ENCODE results near the gene HTR3A. TPM values are rescaled to one million over a fixed set of nuclear protein-coding genes. Genes with fewer than 3 reads are reported as not detected.

The HTR3A gene
- total RNA-seq, 1 donor from 2014 or later, result not detected

DNA sequence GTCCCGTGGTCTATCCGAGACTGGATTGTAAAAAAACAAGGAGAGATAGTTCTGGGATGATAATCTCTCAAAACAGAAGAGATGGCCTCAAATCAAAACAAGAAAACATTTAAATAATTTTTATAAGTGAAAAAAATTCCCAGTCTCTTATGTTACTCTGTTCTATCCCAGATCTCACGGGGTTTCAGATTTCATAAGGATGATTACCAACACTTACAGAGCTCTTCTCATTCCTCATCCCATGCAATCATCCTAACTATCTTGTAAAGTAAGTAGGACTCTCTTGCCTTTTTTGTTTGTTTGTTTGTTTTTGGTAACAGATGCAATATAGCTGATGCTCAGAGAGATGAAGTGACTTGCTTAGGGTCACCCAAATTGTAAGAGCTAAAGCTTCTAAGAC lies 64.6 kb downstream of the HTR3A start:
- ATAC-seq (ENCODE audit: poor library complexity), result no peak
- intact Hi-C loops (cut with DNase I), result loop anchor here (10.0 kb wide), 1 partner anchor 145 kb away; no protein-coding TSS in a partner anchor
- no peak for DNase-seq

Other genes with a start within 250 kb of the HTR3A start
- gene ZW10, start 201.4 kb upstream of the HTR3A start, total RNA-seq, result 8.4 TPM
- gene CLDN25, start 195.3 kb upstream of the HTR3A start, total RNA-seq, result not detected
- 136 TPM for gene USP28, start 99.5 kb upstream of the HTR3A start, total RNA-seq
- not detected for gene HTR3B, start 70.3 kb upstream of the HTR3A start, total RNA-seq
- 64.8 TPM for gene ZBTB16, start 84.6 kb downstream of the HTR3A start, total RNA-seq

Data from Right ventricle myocardium superior (tissue), 1 donor.